Effector memory CD8-positive, alpha-beta T cell (primary cell): ENCODE results near the gene IER5L.

ENCODE experiments used
- ATAC-seq: fragments of 150-1000 bp; cut with Tn5 transposase; replicated peaks from 2 replicates; pipeline ENCODE4 v1.10.0; 2021; ENCODE audit warnings: mild to moderate bottlenecking, moderate library complexity
- DNase-seq, 3 experiments: peaks; one replicate each; pipeline ENCODE4 v3.0.0; 2021
- H3K27ac Mint-ChIP-seq, 2 donors: one replicate each; pipeline ENCODE4 v1.8.0; 2022; ENCODE audit warnings: mild to moderate bottlenecking in 2 of 2, mixed read lengths in 2 of 2, moderate library complexity in 2 of 2
- H3K27me3 Mint-ChIP-seq, 2 donors: one replicate each; pipeline ENCODE4 v1.8.0; 2022; ENCODE audit warnings: mixed read lengths in 2 of 2
- H3K36me3 Mint-ChIP-seq: one replicate; pipeline ENCODE4 v1.8.0; 2022; ENCODE audit warnings: mild to moderate bottlenecking, moderate library complexity, mixed read lengths; ENCODE audit not compliant: insufficient read depth
- H3K4me1 Mint-ChIP-seq, 2 donors: one replicate each; pipeline ENCODE4 v1.8.0; 2022; ENCODE audit warnings: low read depth in 2 of 2, mixed read lengths in 2 of 2
- H3K4me3 Mint-ChIP-seq, 2 donors: one replicate each; pipeline ENCODE4 v1.8.0; 2022; ENCODE audit warnings: mild to moderate bottlenecking in 2 of 2, mixed read lengths in 2 of 2, moderate library complexity in 2 of 2
- H3K9me3 Mint-ChIP-seq, 2 donors: one replicate each; pipeline ENCODE4 v1.8.0; 2022; ENCODE audit warnings: mixed read lengths in 2 of 2
- total RNA-seq, 9 experiments: gene quantifications; one replicate each; lab custom pipeline; 2026; lab: John Stamatoyannopoulos, UW

IER5L gene
- total RNA-seq, result 0.79 to 39.5 (median 4.8) reads per million in 9 experiments

GRCh38 chr9:129177791-129178567, at the start of gene IER5L:
Gene IER5L, minus strand, starts transcription at chr9:129178261. Its CDS starts 209 bp downstream, at chr9:129178052.
- peak within 1 kb of the TSS; percentile 90 for H3K4me3 Mint-ChIP-seq
- DNase-seq (peak; percentile 92 to 96 (median 94)), ATAC-seq (peak; percentile 84)
- peaks cover 28% of the 10 kb centered on the region for H3K36me3 Mint-ChIP-seq
- peaks cover 6 to 8% of the 10 kb centered on the region in 2 donors for H3K27me3 Mint-ChIP-seq
- peaks cover 8 to 9% of the 10 kb centered on the region in 2 donors for H3K4me1 Mint-ChIP-seq
- no peaks in the 10 kb centered on the region for H3K9me3 Mint-ChIP-seq
- peak within 1 kb of the TSS; percentile 82 to 85 for H3K27ac Mint-ChIP-seq

- peaks cover 26 to 30% of the 10 kb centered on the region in 2 donors for H3K4me1 Mint-ChIP-seq
- peaks cover 5% of the 10 kb centered on the region for H3K36me3 Mint-ChIP-seq
- H3K9me3 Mint-ChIP-seq, result peaks cover 0 to 2% of the 10 kb centered on the region in 2 donors
- ATAC-seq, result no peak
- H3K4me3 Mint-ChIP-seq, result no peak overlapping the region
- no peak for DNase-seq
- no peak overlapping the region for H3K27ac Mint-ChIP-seq
- H3K27me3 Mint-ChIP-seq, result no peaks in the 10 kb centered on the region
Measured at GRCh38 chr9:129227843-129228189, 49.8 kb upstream of the IER5L start.

- peak overlapping the region; percentile 80 for H3K4me3 Mint-ChIP-seq
- H3K27ac Mint-ChIP-seq, result peak overlapping the region; percentile 89 to 95
- peaks cover 39 to 47% of the 10 kb centered on the region in 2 donors for H3K4me1 Mint-ChIP-seq
- DNase-seq (peak; percentile 41 to 47 (median 43)), ATAC-seq (peak; percentile 71)
- no peaks in the 10 kb centered on the region for H3K9me3 Mint-ChIP-seq
- no peaks in the 10 kb centered on the region for H3K27me3 Mint-ChIP-seq
- H3K36me3 Mint-ChIP-seq, result peaks cover 5% of the 10 kb centered on the region
Measured at GRCh38 chr9:129225815-129226214, 47.8 kb upstream of the IER5L start.

- Mint-ChIP-seq H3K4me3 (peak overlapping the region; percentile 80), H3K9me3 (no peaks in the 10 kb centered on the region), H3K36me3 (peaks cover 5% of the 10 kb centered on the region), H3K27me3 (no peaks in the 10 kb centered on the region), H3K4me1 (peaks cover 43 to 50% of the 10 kb centered on the region in 2 donors), H3K27ac (peak overlapping the region; percentile 89 to 95)
- no peak for DNase-seq
- ATAC-seq, result no peak
Measured at GRCh38 chr9:129225490-129225778, 47.4 kb upstream of the IER5L start.

DNA sequence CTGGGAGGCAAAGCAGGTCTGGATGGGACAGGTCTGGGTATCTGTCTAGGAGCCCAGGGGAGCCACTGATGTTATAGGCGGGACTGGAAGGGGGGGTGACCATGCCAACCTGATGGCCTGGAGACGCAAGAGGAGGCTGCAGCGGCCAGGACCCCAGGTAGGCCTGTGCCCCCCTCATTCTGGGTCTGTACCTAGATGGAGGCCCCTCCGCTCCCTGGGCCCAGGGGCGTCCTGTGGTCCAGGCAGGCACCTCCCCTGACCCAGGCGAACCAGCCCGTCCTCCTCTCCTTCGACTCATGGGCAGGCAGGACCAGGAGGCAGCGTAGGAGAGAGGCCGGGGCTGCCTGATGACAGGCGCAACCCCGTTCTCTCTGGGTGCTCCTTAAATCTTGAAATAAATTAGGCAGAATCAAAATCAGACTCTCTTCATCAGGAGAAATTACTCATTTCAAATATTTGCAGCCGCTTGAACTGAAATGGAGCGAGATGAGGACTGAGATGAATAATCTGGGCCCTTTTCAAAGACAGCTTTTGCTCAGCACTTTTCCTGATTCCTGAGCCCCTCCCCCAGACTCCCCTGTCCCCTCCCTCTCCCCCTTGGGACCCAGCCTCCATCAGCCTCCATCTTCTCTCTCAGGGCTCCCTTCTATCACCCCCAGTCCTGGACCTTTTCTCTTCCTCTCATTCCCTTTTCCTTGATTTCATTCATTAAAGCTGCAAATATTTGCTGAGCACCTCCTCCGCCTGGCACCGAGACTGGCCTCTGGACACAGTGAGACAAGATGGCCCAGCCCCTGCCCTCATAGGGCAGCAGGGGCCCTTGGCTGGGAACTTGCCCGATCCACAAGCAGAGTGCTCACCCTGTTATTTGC, 46.8 kb upstream of the IER5L start:
- Mint-ChIP-seq H3K27me3 (no peaks in the 10 kb centered on the region), H3K9me3 (no peaks in the 10 kb centered on the region), H3K36me3 (peaks cover 5% of the 10 kb centered on the region), H3K4me3 (peak overlapping the region; percentile 80), H3K4me1 (peaks cover 45 to 53% of the 10 kb centered on the region in 2 donors), H3K27ac (peak overlapping the region; percentile 89 to 95)
- ATAC-seq (no peak), DNase-seq (no peak)

DNA sequence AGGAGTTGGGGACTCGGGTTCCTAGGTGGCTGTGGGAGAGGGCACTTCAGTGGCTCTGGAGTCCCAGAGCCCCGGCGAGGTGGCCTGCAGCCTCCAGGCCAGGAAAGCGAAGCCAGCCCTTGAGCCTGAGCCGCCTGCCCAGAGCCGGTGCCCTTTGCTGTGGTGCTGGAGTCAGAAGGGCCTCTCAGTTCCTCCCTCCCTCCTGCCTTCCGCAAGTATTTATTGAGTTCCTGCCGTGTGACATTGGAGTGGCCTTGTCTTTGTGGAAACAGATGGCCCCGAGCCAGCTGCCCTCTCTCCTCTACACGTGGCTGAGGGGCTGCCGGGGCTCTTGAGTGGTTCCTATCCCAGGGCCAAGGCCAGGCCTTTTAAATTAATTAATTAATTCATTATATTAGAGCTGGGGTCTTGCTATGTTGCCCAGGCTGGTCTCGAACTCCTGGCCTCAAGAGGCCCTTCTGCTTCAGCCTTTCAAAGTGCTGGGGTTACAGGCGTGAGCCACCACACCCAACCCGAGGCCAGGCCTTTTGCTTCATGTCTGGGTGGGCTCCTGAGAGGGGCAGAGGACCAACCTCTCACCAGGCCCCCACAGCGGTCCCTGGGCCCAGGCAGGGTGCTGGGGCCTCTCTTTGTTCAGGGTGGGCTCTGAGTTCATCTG, 45.6 kb upstream of the IER5L start:
- no peaks in the 10 kb centered on the region for H3K27me3 Mint-ChIP-seq
- peaks cover 47 to 55% of the 10 kb centered on the region in 2 donors for H3K4me1 Mint-ChIP-seq
- H3K36me3 Mint-ChIP-seq, result peaks cover 5% of the 10 kb centered on the region
- DNase-seq (no peak), ATAC-seq (no peak)
- peak overlapping the region; percentile 15 to 95 for H3K27ac Mint-ChIP-seq
- no peaks in the 10 kb centered on the region for H3K9me3 Mint-ChIP-seq
- peak overlapping the region; percentile 50 to 53 for H3K4me3 Mint-ChIP-seq

- no peaks in the 10 kb centered on the region for H3K27me3 Mint-ChIP-seq
- H3K27ac Mint-ChIP-seq, result peak overlapping the region; percentile 65 to 79
- peaks cover 5% of the 10 kb centered on the region for H3K36me3 Mint-ChIP-seq
- ATAC-seq, result no peak
- H3K4me1 Mint-ChIP-seq, result peaks cover 47 to 55% of the 10 kb centered on the region in 2 donors
- H3K4me3 Mint-ChIP-seq, result peak overlapping the region in 1 of 2 donors; percentile 53
- no peak for DNase-seq
- H3K9me3 Mint-ChIP-seq, result no peaks in the 10 kb centered on the region
Measured at GRCh38 chr9:129222819-129223218, 44.8 kb upstream of the IER5L start.

- ATAC-seq (no peak), DNase-seq (no peak)
- no peak overlapping the region for H3K27ac Mint-ChIP-seq
- H3K4me1 Mint-ChIP-seq, result peaks cover 49 to 55% of the 10 kb centered on the region in 2 donors
- H3K36me3 Mint-ChIP-seq, result peaks cover 8% of the 10 kb centered on the region
- peak overlapping the region in 1 of 2 donors; percentile 53 for H3K4me3 Mint-ChIP-seq
- H3K9me3 Mint-ChIP-seq, result no peaks in the 10 kb centered on the region
- no peaks in the 10 kb centered on the region for H3K27me3 Mint-ChIP-seq
Measured at GRCh38 chr9:129221979-129222635, 44.0 kb upstream of the IER5L start.

DNA sequence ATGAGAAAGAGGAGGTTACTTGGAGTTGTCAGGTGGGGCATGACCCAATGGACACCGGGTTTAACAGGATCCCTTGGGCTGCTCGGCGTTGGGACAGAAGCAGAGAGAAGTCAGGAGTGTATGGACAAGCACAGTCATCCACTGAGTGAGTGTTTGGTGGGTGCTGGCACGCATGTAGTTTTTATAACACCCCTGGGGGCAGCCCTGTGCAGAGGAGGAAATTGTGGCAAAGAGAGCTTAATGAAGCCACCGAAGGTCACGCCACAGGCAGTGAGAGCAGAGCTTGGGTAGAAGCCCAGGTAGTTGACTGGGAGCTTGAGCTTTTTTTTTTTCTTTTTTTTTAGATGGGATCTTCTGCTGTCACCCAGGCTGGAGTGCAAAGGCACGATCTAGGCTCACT, 43.2 kb upstream of the IER5L start:
- Mint-ChIP-seq H3K9me3 (no peaks in the 10 kb centered on the region), H3K27me3 (no peaks in the 10 kb centered on the region), H3K36me3 (peaks cover 8% of the 10 kb centered on the region), H3K4me1 (peaks cover 45 to 54% of the 10 kb centered on the region in 2 donors), H3K4me3 (peak overlapping the region; percentile 69 to 70), H3K27ac (peak overlapping the region; percentile 53 to 82)
- DNase-seq (peak; percentile 47 to 55 (median 50)), ATAC-seq (peak; percentile 91)

- H3K27me3 Mint-ChIP-seq, result no peaks in the 10 kb centered on the region
- peak overlapping the region; percentile 53 to 82 for H3K27ac Mint-ChIP-seq
- peak overlapping the region; percentile 69 to 70 for H3K4me3 Mint-ChIP-seq
- H3K4me1 Mint-ChIP-seq, result peaks cover 40 to 49% of the 10 kb centered on the region in 2 donors
- no peaks in the 10 kb centered on the region for H3K9me3 Mint-ChIP-seq
- peak; percentile 64 for ATAC-seq
- no peak for DNase-seq
- H3K36me3 Mint-ChIP-seq, result peaks cover 6% of the 10 kb centered on the region
Measured at GRCh38 chr9:129220771-129221170, 42.7 kb upstream of the IER5L start.

- H3K4me3 Mint-ChIP-seq, result no peak overlapping the region
- peaks cover 27 to 31% of the 10 kb centered on the region in 2 donors for H3K4me1 Mint-ChIP-seq
- no peaks in the 10 kb centered on the region for H3K27me3 Mint-ChIP-seq
- H3K9me3 Mint-ChIP-seq, result no peaks in the 10 kb centered on the region
- DNase-seq, result no peak
- ATAC-seq, result no peak
- peaks cover 3% of the 10 kb centered on the region for H3K36me3 Mint-ChIP-seq
- peak overlapping the region in 1 of 2 donors; percentile 84 for H3K27ac Mint-ChIP-seq
Measured at GRCh38 chr9:129218918-129219317, 40.9 kb upstream of the IER5L start.

GRCh38 chr9:129218272-129218625, 40.2 kb upstream of the IER5L start:
- no peaks in the 10 kb centered on the region for H3K27me3 Mint-ChIP-seq
- H3K36me3 Mint-ChIP-seq, result peaks cover 3% of the 10 kb centered on the region
- no peak overlapping the region for H3K4me3 Mint-ChIP-seq
- no peak for DNase-seq
- H3K4me1 Mint-ChIP-seq, result peaks cover 27 to 29% of the 10 kb centered on the region in 2 donors
- ATAC-seq, result no peak
- H3K9me3 Mint-ChIP-seq, result no peaks in the 10 kb centered on the region
- H3K27ac Mint-ChIP-seq, result peak overlapping the region; percentile 54 to 84

GRCh38 chr9:129213551-129213950, 35.5 kb upstream of the IER5L start:
- peaks cover 5 to 7% of the 10 kb centered on the region in 2 donors for H3K4me1 Mint-ChIP-seq
- DNase-seq (no peak), ATAC-seq (no peak)
- H3K36me3 Mint-ChIP-seq, result peaks cover 3% of the 10 kb centered on the region
- no peaks in the 10 kb centered on the region for H3K9me3 Mint-ChIP-seq
- H3K27ac Mint-ChIP-seq, result no peak overlapping the region
- no peak overlapping the region for H3K4me3 Mint-ChIP-seq
- H3K27me3 Mint-ChIP-seq, result no peaks in the 10 kb centered on the region
